Measurements from ENCODE around the gene BOC. TPM values are rescaled to one million over a fixed set of nuclear protein-coding genes. Genes with fewer than 3 reads are reported as not detected.

BOC gene
- total RNA-seq, 1 donor from 2014 or later: 130 TPM

DNA sequence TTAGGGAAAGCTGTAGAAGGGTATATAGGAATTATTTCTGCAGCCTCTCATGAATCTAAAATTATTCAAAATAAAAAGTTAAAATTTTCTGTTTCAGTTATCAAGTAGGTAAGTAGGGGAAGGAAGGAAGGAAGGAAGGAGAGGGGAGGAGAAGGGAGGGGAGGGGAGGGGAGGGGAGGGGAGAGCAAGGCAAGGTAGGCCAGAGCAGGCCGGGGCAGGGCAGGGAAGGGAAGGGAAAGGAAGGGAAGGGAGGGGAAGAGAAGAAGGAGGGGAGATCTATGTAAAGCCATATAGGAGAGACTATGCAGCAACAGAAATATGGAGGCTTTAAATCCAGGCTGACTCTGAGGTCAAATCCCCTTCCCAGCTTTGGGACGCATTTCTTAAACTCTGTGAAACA, 38.3 kb upstream of the BOC start:
- H3K9me3 Mint-ChIP-seq: no peaks in the 10 kb centered on the region
- no peak overlapping the region for H3K27ac Mint-ChIP-seq (ENCODE audit: unreplicated experiment)
- no peak for DNase-seq (ENCODE audit: low read depth, low spot score)
- peaks cover 14% of the 10 kb centered on the region for H3K4me1 Mint-ChIP-seq
- no peaks in the 10 kb centered on the region for H3K36me3 Mint-ChIP-seq (ENCODE audit: low read depth)
- TF ChIP-seq, protein P1, sequence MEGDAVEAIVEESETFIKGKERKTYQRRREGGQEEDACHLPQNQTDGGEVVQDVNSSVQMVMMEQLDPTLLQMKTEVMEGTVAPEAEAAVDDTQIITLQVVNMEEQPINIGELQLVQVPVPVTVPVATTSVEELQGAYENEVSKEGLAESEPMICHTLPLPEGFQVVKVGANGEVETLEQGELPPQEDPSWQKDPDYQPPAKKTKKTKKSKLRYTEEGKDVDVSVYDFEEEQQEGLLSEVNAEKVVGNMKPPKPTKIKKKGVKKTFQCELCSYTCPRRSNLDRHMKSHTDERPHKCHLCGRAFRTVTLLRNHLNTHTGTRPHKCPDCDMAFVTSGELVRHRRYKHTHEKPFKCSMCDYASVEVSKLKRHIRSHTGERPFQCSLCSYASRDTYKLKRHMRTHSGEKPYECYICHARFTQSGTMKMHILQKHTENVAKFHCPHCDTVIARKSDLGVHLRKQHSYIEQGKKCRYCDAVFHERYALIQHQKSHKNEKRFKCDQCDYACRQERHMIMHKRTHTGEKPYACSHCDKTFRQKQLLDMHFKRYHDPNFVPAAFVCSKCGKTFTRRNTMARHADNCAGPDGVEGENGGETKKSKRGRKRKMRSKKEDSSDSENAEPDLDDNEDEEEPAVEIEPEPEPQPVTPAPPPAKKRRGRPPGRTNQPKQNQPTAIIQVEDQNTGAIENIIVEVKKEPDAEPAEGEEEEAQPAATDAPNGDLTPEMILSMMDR (conservative IDR thresholded peaks at IDR 0.05): no peak
- no peak overlapping the region for H3K4me3 Mint-ChIP-seq
- H3K27me3 Mint-ChIP-seq (ENCODE audit: low read depth): no peaks in the 10 kb centered on the region

DNA sequence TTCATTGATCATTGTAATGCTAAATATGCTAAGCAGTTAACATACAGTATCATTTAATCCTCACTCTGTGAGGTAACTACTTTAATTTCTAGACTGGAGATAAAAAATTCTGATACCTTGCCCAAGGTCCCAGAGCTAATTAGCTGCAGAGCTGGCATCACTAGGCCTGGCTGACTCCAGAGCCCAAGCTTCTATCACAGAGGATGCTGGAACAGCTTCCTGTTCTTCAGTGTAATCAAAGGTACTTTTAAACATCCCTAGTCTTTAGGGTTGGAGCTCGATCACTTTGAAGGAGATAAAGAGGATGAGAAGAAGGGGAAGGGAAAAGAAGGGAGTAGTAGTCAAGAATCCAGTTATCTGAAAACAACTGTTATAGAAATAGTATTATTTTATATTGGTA, 37.1 kb upstream of the BOC start:
- no peaks in the 10 kb centered on the region for H3K9me3 Mint-ChIP-seq
- TF ChIP-seq, protein P1 (conservative IDR thresholded peaks at IDR 0.05): no peak
- peaks cover 11% of the 10 kb centered on the region for H3K4me1 Mint-ChIP-seq
- H3K27me3 Mint-ChIP-seq (ENCODE audit: low read depth): no peaks in the 10 kb centered on the region
- no peak overlapping the region for H3K27ac Mint-ChIP-seq (ENCODE audit: unreplicated experiment)
- H3K36me3 Mint-ChIP-seq (ENCODE audit: low read depth): no peaks in the 10 kb centered on the region
- H3K4me3 Mint-ChIP-seq: no peak overlapping the region
- no peak for DNase-seq (ENCODE audit: low read depth, low spot score)

DNA sequence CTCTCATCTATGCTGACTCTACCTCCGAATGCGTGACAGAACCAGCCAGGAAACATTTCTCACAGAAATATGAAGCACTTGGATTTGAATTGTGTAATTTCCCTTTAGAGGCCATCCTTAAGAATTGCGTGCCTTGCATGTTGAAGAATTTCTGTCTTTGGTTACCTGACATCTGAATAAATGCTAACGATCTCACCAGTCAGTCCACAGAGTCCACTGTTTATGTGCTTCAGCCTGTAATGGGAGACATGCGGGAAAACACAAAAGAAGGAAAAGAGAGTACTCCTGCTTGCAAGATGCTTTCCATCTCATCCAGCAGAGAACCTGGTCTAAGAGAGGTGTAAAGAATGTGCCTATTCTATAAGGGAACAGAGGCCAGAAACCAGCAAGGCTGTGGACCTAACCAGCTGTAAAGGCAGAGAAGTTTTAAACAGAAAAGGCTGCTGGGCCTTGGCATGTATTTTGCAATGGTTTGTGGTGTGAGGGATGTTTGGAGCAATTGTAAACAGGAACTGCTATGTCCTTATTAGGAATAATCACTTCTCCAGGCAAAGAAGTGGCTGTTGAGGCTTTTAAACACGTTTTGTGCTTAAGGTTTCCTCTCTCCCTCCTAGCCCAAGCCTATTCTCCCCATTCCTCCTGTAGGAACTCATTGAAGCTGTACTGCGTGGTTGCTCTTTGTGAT, 36.4 kb upstream of the BOC start:
- no peak overlapping the region for H3K4me3 Mint-ChIP-seq
- no peak overlapping the region for H3K27ac Mint-ChIP-seq (ENCODE audit: unreplicated experiment)
- TF ChIP-seq, protein P1 (conservative IDR thresholded peaks at IDR 0.05): no peak
- DNase-seq (ENCODE audit: low read depth, low spot score): no peak
- no peaks in the 10 kb centered on the region for H3K27me3 Mint-ChIP-seq (ENCODE audit: low read depth)
- no peaks in the 10 kb centered on the region for H3K9me3 Mint-ChIP-seq
- H3K4me1 Mint-ChIP-seq: peaks cover 5% of the 10 kb centered on the region
- H3K36me3 Mint-ChIP-seq (ENCODE audit: low read depth): no peaks in the 10 kb centered on the region

DNA sequence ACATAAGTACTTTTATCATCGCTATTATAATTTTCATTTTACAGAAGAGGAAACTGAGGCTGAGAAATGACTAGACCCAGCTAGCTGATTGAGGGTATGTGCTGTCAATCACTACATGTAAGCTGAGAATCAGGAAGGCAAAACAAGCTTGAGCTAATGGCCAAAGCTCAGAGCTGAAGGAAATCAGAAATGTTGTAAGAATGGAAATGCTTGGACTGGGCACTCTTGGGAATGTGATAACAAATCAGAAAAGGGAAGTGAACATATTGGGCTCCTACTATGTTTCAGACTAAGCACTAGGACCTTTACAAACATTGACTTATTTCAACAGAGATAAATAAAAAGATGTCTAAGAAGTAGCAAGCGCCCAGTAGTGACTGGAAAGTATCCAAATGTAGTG, 33.8 kb upstream of the BOC start:
- DNase-seq (ENCODE audit: low read depth, low spot score): no peak
- Mint-ChIP-seq H3K9me3 (no peaks in the 10 kb centered on the region), H3K4me3 (no peak overlapping the region), H3K27ac (ENCODE audit: unreplicated experiment) (no peak overlapping the region), H3K36me3 (ENCODE audit: low read depth) (no peaks in the 10 kb centered on the region), H3K4me1 (no peaks in the 10 kb centered on the region), H3K27me3 (ENCODE audit: low read depth) (no peaks in the 10 kb centered on the region)
- TF ChIP-seq, protein P1 (conservative IDR thresholded peaks at IDR 0.05): no peak

DNA sequence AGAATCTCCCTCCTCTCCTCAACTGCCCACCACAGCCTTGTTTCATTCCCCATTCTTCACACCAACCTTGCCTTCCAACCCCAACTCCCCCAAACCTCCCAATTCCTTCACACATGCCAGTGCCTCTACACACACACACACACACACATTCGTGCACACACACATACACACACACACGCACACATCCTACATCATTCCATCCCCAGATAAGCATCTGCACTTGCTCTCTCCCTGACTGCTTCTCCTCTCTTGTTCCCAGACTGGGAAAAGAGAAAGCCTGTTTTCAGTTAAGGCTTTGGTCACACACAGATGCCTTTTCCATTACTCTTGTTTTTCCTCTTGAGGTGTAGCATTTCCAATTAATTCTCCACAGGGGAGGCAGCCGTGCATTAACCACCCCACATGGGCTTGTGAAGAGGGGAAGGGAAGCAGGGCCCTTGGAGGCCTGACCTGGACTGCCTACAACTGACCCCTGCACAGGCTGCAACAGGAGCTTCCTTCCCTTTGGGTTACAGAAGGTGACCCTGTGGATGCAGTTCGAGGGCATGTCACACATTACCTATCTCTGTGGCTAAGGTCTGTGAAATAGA, 32.0 kb upstream of the BOC start:
- H3K4me3 Mint-ChIP-seq: no peak overlapping the region
- TF ChIP-seq, protein P1 (conservative IDR thresholded peaks at IDR 0.05): no peak
- H3K4me1 Mint-ChIP-seq: no peaks in the 10 kb centered on the region
- H3K36me3 Mint-ChIP-seq (ENCODE audit: low read depth): no peaks in the 10 kb centered on the region
- no peak for DNase-seq (ENCODE audit: low read depth, low spot score)
- no peak overlapping the region for H3K27ac Mint-ChIP-seq (ENCODE audit: unreplicated experiment)
- no peaks in the 10 kb centered on the region for H3K27me3 Mint-ChIP-seq (ENCODE audit: low read depth)
- H3K9me3 Mint-ChIP-seq: no peaks in the 10 kb centered on the region

Measured in neural crest cell (in vitro differentiated cells).